ENCODE results near the gene FOXK1. TPM values are rescaled to one million over a fixed set of nuclear protein-coding genes. Genes with fewer than 3 reads are reported as not detected.

Gene FOXK1
- total RNA-seq, 2 donors from 2014 or later, result 37.1 to 40.5 TPM

- ATAC-seq (no peak), DNase-seq (ENCODE audit: low spot score in 2 of 2) (no peak)
- H3K27ac Mint-ChIP-seq, result no peak overlapping the region
- peaks cover 0 to 10% of the 10 kb centered on the region in 2 donors for H3K36me3 Mint-ChIP-seq
- H3K9me3 Mint-ChIP-seq, result peaks cover 0 to 12% of the 10 kb centered on the region in 2 donors
Measured at GRCh38 chr7:4816419-4817080, 134.5 kb downstream of the FOXK1 start.

- Mint-ChIP-seq H3K36me3 (peaks cover 0 to 9% of the 10 kb centered on the region in 2 donors), H3K27ac (no peak overlapping the region), H3K9me3 (peaks cover 0 to 12% of the 10 kb centered on the region in 2 donors)
- DNase-seq (ENCODE audit: low spot score in 2 of 2) (no peak), ATAC-seq (no peak)
Measured at GRCh38 chr7:4817178-4817901, 135.2 kb downstream of the FOXK1 start.

DNA sequence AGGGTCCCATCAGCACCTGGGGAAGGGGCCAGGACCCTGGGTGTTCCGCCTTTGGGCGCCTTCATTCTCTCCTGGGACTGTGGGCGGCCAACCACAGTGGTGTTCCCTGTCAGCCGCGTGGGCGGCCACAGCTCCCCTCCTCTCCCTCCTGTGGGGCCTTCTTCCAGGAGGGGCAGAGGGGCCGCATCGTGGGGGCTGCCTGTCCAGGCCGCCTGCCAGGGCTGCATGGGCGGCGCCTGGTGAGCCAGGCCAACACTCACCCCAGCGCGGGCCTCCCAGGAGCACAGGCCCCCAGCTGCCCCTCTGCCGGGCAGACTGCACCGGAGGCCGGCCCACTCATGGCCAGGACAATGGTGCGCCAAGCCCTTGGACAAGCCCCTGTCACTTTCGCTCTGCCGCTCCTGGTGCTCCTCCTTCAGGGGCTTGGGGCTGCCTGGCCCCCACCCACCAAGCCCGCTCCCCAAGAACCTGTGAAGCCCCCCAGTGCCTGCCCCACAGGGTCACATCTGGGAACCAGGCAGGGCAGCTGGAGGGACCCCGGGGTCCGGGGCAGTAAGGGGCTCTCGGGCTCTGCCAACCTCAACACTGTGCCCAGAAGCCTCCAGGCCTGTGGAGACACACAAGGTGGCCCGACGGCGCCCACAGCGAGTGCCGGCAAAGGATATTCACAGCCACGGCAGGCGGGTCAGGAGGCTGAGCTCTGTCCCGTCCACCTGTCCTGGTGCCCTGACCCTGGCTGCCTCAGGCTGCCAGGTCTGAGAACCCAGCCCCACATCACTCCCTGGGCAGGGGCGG, 136.1 kb downstream of the FOXK1 start:
- Mint-ChIP-seq H3K36me3 (peaks cover 0 to under 1% of the 10 kb centered on the region in 2 donors), H3K27ac (no peak overlapping the region), H3K9me3 (peaks cover 0 to 4% of the 10 kb centered on the region in 2 donors)
- no peak for ATAC-seq
- DNase-seq (ENCODE audit: low spot score in 2 of 2), result no peak

DNA sequence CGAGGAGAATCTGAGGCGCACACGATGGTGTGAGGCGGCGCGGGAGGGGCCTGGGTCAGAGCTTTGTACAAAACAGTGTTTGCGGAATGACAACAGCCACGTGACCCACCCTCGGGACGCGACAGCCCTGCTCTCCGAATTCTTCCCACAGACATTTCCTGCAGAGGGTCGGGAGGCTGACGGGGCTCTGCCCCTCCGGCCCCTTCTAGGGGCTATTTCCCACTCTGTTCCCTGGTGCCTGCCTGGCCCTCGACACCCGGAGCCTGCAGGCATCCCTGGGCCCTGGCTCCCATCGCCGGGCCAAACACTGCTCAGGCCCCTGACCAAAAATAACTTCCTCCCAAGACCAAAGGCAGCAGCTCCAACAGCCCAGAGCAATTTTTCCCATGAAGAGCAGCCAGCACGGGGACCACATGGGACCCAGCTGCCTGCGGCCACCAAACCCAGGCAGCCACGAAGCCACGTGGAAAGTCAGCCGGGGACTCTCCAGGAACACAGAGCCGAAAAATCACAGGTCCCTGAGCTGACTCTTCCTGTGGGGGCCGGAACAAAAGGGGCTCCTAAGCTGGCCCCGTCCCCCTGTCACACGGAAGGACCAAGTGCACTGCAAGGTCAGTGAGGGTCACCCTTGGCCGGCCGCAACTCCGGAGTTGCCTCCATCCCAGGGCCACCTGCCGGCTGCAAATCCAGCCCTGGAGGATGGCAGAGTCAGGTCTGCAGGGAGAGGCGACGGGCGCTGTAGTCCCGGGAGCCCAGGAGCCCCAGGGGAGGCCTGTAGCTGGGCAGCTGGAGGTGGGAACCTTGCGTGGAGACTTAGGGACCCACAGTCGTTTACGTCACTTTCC, 137.7 kb downstream of the FOXK1 start:
- Mint-ChIP-seq H3K9me3 (no peaks in the 10 kb centered on the region), H3K27ac (no peak overlapping the region), H3K36me3 (no peaks in the 10 kb centered on the region)
- DNase-seq (ENCODE audit: low spot score in 2 of 2) (no peak), ATAC-seq (no peak)

DNA sequence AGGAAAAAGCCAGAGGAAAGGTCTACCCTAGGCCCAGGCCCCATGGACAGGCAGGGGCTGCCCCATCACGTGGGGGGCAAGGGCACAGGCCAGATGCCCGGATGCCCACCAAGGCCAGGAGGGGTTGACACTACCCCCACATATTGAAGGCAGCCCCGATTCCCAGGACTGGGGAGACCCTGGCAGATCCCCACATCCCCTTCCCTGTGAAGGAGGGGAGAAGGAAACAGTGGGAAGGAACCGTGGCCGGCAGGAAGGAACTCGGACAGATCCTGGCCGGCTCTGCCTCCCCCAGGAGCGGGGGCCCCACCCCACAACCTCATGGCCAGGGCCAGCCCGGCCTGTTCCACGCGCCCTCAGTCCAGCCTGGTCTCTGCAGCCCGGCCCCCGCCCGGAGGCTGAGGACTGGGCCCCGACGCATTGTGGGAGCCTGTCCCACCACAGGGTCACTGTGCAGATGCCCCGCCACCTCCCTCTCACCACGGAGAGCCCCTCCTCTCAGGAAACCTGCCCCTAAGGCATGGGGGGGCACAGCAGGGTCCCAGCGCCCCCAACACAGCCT, 138.4 kb downstream of the FOXK1 start:
- DNase-seq (ENCODE audit: low spot score in 2 of 2) (no peak), ATAC-seq (no peak)
- H3K36me3 Mint-ChIP-seq, result no peaks in the 10 kb centered on the region
- H3K9me3 Mint-ChIP-seq, result no peaks in the 10 kb centered on the region
- no peak overlapping the region for H3K27ac Mint-ChIP-seq

Other genes with a start within 250 kb of the FOXK1 start
- gene AP5Z1, start 93.3 kb downstream of the FOXK1 start, total RNA-seq, result 10 to 100 TPM; 35.2 to 39.0 TPM
- gene PAPOLB, start 179.7 kb downstream of the FOXK1 start, total RNA-seq, result not detected
- under 1 TPM; 0.18 to 0.35 TPM for gene RADIL, start 201.4 kb downstream of the FOXK1 start, total RNA-seq

All from activated naive CD4-positive, alpha-beta T cell treated with anti-CD3 and anti-CD28 coated beads, Interleukin-2, amount 50 U/mL, for 72 hours (primary cell).